Measurements from ENCODE around the gene AK8. TPM values are rescaled to one million over a fixed set of nuclear protein-coding genes. Genes with fewer than 3 reads are reported as not detected.

The AK8 gene
- total RNA-seq, 1 experiment from 2014 or later = 2.5 TPM

DNA sequence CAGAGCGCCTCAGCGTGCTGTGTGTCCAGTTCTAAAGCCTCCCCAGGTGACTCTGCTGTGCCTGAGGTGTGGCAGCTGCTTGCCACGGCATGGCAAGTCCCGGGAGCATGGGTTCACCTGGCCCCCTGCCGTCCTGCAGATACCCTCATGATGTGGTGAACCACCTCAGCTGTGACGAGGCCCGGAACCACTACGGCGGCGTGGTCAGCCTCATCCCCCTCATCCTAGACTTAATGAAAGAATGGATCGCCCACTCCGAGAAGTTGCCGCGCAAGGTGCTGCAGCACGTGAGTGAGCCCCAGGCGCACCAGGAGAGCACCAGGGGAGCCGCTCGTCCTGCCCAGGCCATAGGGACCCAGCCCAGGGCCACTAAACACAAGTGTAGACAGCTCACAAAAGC is 10.1 kb upstream of the AK8 start (continued):
- no peak for TF ChIP-seq CTCF (IDR thresholded peaks at IDR 0.05 in 2 of 3, conservative IDR thresholded peaks at IDR 0.05 in 1 of 3; ENCODE audit: borderline replicate concordance in 1 of 3, insufficient read depth in 1 of 3, low read depth in 2 of 3, low read length in 2 of 3)

DNA sequence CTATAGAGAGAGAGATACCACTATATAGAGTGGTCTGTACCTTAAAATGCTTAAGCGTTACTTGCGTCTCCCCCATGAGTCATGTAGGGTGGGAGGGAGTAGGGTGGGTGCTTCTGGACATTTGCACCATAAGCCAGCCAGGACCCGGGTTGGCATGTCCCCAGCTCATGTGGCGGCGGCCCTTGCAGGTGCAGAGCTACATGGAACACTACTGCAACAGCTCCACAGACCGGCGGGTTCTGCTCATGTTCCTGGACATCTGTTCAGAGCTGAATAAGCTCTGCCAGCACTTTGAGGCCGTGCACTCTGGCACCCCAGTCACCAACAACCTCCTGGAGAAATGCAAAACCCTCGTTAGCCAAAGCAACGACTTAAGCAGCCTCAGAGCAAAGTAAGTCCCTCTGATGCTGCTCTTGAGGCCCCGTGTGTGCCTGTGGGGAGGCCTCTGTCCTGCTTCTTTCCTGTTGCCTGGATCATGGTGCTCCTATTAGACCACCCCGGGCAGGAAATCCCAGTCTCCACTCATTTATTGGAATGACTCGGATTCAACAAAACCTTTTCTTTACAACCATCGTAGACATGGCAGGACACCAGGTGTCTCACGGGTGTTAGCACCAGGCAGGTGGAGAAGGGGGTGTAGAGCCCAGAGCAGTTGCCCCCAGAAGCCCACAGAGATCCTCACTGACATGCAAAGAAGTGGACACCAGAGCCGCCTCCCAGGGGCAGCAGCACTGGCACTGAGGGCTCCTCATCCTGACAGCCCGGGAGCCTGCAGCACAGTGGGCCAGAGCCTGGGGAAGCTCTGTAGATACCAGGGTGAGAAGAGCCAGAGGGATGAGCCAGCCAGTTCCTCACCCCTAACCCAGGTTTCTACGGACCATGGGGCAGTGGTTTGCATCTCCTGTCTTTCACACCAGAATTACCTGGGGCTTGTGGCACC is 9.4 kb upstream of the AK8 start:
- Histone ChIP-seq H3K4me3 (replicated peaks in 1 of 2; ENCODE audit: low read depth in 1 of 2, low read length in 2 of 2) (no peak overlapping the region), H3K4me1 (ENCODE audit: control insufficient read depth in 1 of 2, insufficient read depth in 2 of 2, low read length in 2 of 2) (no peaks in the 10 kb centered on the region), H3K27ac (ENCODE audit: low read depth, low read length) (no peak overlapping the region), H3K79me2 (ENCODE audit: insufficient read depth, low read length) (no peaks in the 10 kb centered on the region), H3K27me3 (ENCODE audit: insufficient read depth, low read length) (no peaks in the 10 kb centered on the region), H3K9me2 (ENCODE audit: insufficient read depth) (no peaks in the 10 kb centered on the region), H3K4me2 (ENCODE audit: low read length) (no peak overlapping the region), H4K20me1 (ENCODE audit: insufficient read depth) (no peaks in the 10 kb centered on the region), H3K9me3 (ENCODE audit: control insufficient read depth in 1 of 2, insufficient read depth in 1 of 2, low read depth in 1 of 2, low read length in 2 of 2) (no peaks in the 10 kb centered on the region), H3K36me3 (ENCODE audit: control insufficient read depth in 1 of 2, insufficient read depth in 2 of 2, low read length in 2 of 2) (no peaks in the 10 kb centered on the region), H2AFZ (ENCODE audit: low read depth, low read length, poor library complexity, severe bottlenecking) (no peak overlapping the region), H3K9ac (ENCODE audit: low read length) (no peak overlapping the region)
- no peak for DNase-seq (ENCODE audit: low read depth, low spot score)
- no peak for ATAC-seq
- ChIA-PET CTCF (no interaction called here), RAD21 (ENCODE audit: low non-redundant PET in 1 of 2, low total read pairs in 2 of 2, uncharacterized antibody in 2 of 2, unreplicated experiment in 2 of 2) (no interaction called here), POLR2A (no interaction called here)
- BruUV-seq (replicated peaks) = no TSS peak
- intact Hi-C loops (cut with micrococcal nuclease) = no loop called here
- no peak for TF ChIP-seq SRF (IDR thresholded peaks at IDR 0.05; ENCODE audit: low read depth)
- TF ChIP-seq REST (IDR thresholded peaks at IDR 0.05; ENCODE audit: low read depth) = no peak
- no peak for TF ChIP-seq ELF1 (IDR thresholded peaks at IDR 0.05; ENCODE audit: borderline replicate concordance, low read depth)
- TF ChIP-seq TCF7L2 (IDR thresholded peaks at IDR 0.05; ENCODE audit: borderline replicate concordance, extremely low read depth, insufficient read depth, insufficient read length) = no peak
- TF ChIP-seq CTCF (IDR thresholded peaks at IDR 0.05 in 2 of 3, conservative IDR thresholded peaks at IDR 0.05 in 1 of 3; ENCODE audit: borderline replicate concordance in 1 of 3, insufficient read depth in 1 of 3, low read depth in 2 of 3, low read length in 2 of 3) = no peak
- no peak for TF ChIP-seq CEBPB (IDR thresholded peaks at IDR 0.05; ENCODE audit: low read depth)
- TF ChIP-seq ZNF274 (IDR thresholded peaks at IDR 0.05; ENCODE audit: low read depth, low read length) = no peak
- TF ChIP-seq, protein P1, sequence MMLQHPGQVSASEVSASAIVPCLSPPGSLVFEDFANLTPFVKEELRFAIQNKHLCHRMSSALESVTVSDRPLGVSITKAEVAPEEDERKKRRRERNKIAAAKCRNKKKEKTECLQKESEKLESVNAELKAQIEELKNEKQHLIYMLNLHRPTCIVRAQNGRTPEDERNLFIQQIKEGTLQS (IDR thresholded peaks at IDR 0.05) = no peak
- TF ChIP-seq JUND (IDR thresholded peaks at IDR 0.05) = no peak
- no peak for TF ChIP-seq RAD21 (IDR thresholded peaks at IDR 0.05; ENCODE audit: low read depth)
- TF ChIP-seq EZH2 (IDR thresholded peaks at IDR 0.05) = no peak
- no peak for TF ChIP-seq MAX (IDR thresholded peaks at IDR 0.05)
- no peak for TF ChIP-seq SIN3A (IDR thresholded peaks at IDR 0.05; ENCODE audit: low read depth)
- TF ChIP-seq POLR2A (IDR thresholded peaks at IDR 0.05; ENCODE audit: borderline replicate concordance, extremely low read depth, insufficient read depth, insufficient read length) = no peak
- no peak for TF ChIP-seq CBX3 (IDR thresholded peaks at IDR 0.05; ENCODE audit: low read depth)
- TF ChIP-seq ZFX (IDR thresholded peaks at IDR 0.05) = no peak
